HG03460 (cell line): ENCODE data around the gene STPG4.

Experiments
- ATAC-seq: cut with Tn5 transposase; IDR thresholded peaks from one replicate; pipeline ENCODE4 v1.9.1; 2021; ENCODE audit not compliant: unreplicated experiment

The STPG4 gene

GRCh38 chr2:47037678-47038077 lies 117.4 kb downstream of the STPG4 start:
- no peak for ATAC-seq
